ENCODE measurements around the gene PLAC9. TPM values are rescaled to one million over a fixed set of nuclear protein-coding genes. Genes with fewer than 3 reads are reported as not detected.
"Not testable (repeated sequence)": the region's sequence is repeated elsewhere in the genome, so short reads cannot be mapped to it uniquely, and the experiment has no call there.

PLAC9 gene
- total RNA-seq (2022) (not detected in 2 replicates), Bru-seq, nascent RNA (percentile 6 among the genes with signal in this experiment), BruChase-seq, experiment 1, labeled RNA remaining after a 2-hour chase (not detected), BruChase-seq, experiment 2, labeled RNA remaining after a 6-hour chase (percentile 6 among the genes with signal in this experiment)
- long read RNA-seq, result 0 reads

GRCh38 chr10:80132299-80133139, at the start of gene PLAC9:
Gene PLAC9, plus strand, starts transcription at chr10:80132730. Its CDS starts 33 bp downstream, at chr10:80132763.
- intact Hi-C loops (cut with micrococcal nuclease; ENCODE audit: unreplicated experiment), result no loop called here
- Mint-ChIP-seq H3K27me3 (ENCODE audit: insufficient read depth, unreplicated experiment) (no peaks in the 10 kb centered on the region), H3K9me3 (ENCODE audit: unreplicated experiment) (no peaks in the 10 kb centered on the region), H3K4me3 (ENCODE audit: unreplicated experiment) (no peak within 1 kb of the TSS), H3K4me1 (ENCODE audit: low read depth, unreplicated experiment) (peaks cover 16% of the 10 kb centered on the region), H3K36me3 (ENCODE audit: insufficient read depth, unreplicated experiment) (no peaks in the 10 kb centered on the region), H3K27ac (ENCODE audit: unreplicated experiment) (peak within 1 kb of the TSS; percentile 42)
- Histone ChIP-seq H3K36me3 (ENCODE audit: control insufficient read depth, insufficient read depth, low read length) (no peaks in the 10 kb centered on the region), H3K9me3 (no peaks in the 10 kb centered on the region), H3K4me1 (peaks cover 8% of the 10 kb centered on the region), H3K27me3 (replicated peaks; ENCODE audit: control insufficient read depth, insufficient read depth, low read length) (no peaks in the 10 kb centered on the region), H3K4me3 (ENCODE audit: low read depth, low read length) (no peak within 1 kb of the TSS)
- no peak for DNase-seq
- no peak for TF ChIP-seq CTCF (IDR thresholded peaks at IDR 0.05; ENCODE audit: insufficient read depth in 1 of 2, low read depth in 1 of 2, low read length in 1 of 2, severe bottlenecking in 1 of 2, unreplicated experiment in 1 of 2)
- POLR2A ChIA-PET, result no interaction called here
- BruUV-seq (replicated peaks), result no TSS peak
- CTCF ChIA-PET, result interaction anchor here (2.8 kb wide), 1 partner anchor 11 kb away, joined by 11 read pairs; no protein-coding TSS in a partner anchor

- no peaks in the 10 kb centered on the region for H3K9me3 Mint-ChIP-seq (ENCODE audit: unreplicated experiment)
- no peak overlapping the region for H3K4me3 Mint-ChIP-seq (ENCODE audit: unreplicated experiment)
- TF ChIP-seq CTCF (IDR thresholded peaks at IDR 0.05; ENCODE audit: insufficient read depth in 1 of 2, low read depth in 1 of 2, low read length in 1 of 2, severe bottlenecking in 1 of 2, unreplicated experiment in 1 of 2), result no peak
- POLR2A ChIA-PET, result no interaction called here
- Histone ChIP-seq H3K36me3 (ENCODE audit: control insufficient read depth, insufficient read depth, low read length) (no peaks in the 10 kb centered on the region), H3K4me3 (ENCODE audit: low read depth, low read length) (no peak overlapping the region), H3K9me3 (no peaks in the 10 kb centered on the region), H3K4me1 (no peaks in the 10 kb centered on the region), H3K27me3 (replicated peaks; ENCODE audit: control insufficient read depth, insufficient read depth, low read length) (no peaks in the 10 kb centered on the region)
- no TSS peak for BruUV-seq (replicated peaks)
- H3K36me3 Mint-ChIP-seq (ENCODE audit: insufficient read depth, unreplicated experiment), result no peaks in the 10 kb centered on the region
- CTCF ChIA-PET, result interaction anchor here (1.1 kb wide), 1 partner anchor 8 kb away, joined by 3 read pairs; no protein-coding TSS in a partner anchor
- no peak for DNase-seq
- no peak overlapping the region for H3K27ac Mint-ChIP-seq (ENCODE audit: unreplicated experiment)
- no peaks in the 10 kb centered on the region for H3K4me1 Mint-ChIP-seq (ENCODE audit: low read depth, unreplicated experiment)
- intact Hi-C loops (cut with micrococcal nuclease; ENCODE audit: unreplicated experiment), result no loop called here
- no peaks in the 10 kb centered on the region for H3K27me3 Mint-ChIP-seq (ENCODE audit: insufficient read depth, unreplicated experiment)
Observed at GRCh38 chr10:80090121-80090520, 42.4 kb upstream of the PLAC9 start.

GRCh38 chr10:80094231-80094630, 38.3 kb upstream of the PLAC9 start:
- POLR2A ChIA-PET, result no interaction called here
- Histone ChIP-seq H3K36me3 (ENCODE audit: control insufficient read depth, insufficient read depth, low read length) (no peaks in the 10 kb centered on the region), H3K4me3 (ENCODE audit: low read depth, low read length) (no peak overlapping the region), H3K4me1 (no peaks in the 10 kb centered on the region), H3K9me3 (no peaks in the 10 kb centered on the region), H3K27me3 (replicated peaks; ENCODE audit: control insufficient read depth, insufficient read depth, low read length) (no peaks in the 10 kb centered on the region)
- DNase-seq, result no peak
- TF ChIP-seq CTCF (IDR thresholded peaks at IDR 0.05; ENCODE audit: insufficient read depth in 1 of 2, low read depth in 1 of 2, low read length in 1 of 2, severe bottlenecking in 1 of 2, unreplicated experiment in 1 of 2), result no peak
- Mint-ChIP-seq H3K9me3 (ENCODE audit: unreplicated experiment) (no peaks in the 10 kb centered on the region), H3K27ac (ENCODE audit: unreplicated experiment) (no peak overlapping the region), H3K27me3 (ENCODE audit: insufficient read depth, unreplicated experiment) (no peaks in the 10 kb centered on the region), H3K4me1 (ENCODE audit: low read depth, unreplicated experiment) (no peaks in the 10 kb centered on the region), H3K36me3 (ENCODE audit: insufficient read depth, unreplicated experiment) (no peaks in the 10 kb centered on the region), H3K4me3 (ENCODE audit: unreplicated experiment) (no peak overlapping the region)
- BruUV-seq (replicated peaks), result no TSS peak
- CTCF ChIA-PET, result no interaction called here
- intact Hi-C loops (cut with micrococcal nuclease; ENCODE audit: unreplicated experiment), result no loop called here

- H3K36me3 Mint-ChIP-seq (ENCODE audit: insufficient read depth, unreplicated experiment); H3K4me1 Mint-ChIP-seq (ENCODE audit: low read depth, unreplicated experiment); BruUV-seq (replicated peaks); H3K27ac Mint-ChIP-seq (ENCODE audit: unreplicated experiment); intact Hi-C loops (cut with micrococcal nuclease; ENCODE audit: unreplicated experiment); H3K27me3 ChIP-seq (replicated peaks; ENCODE audit: control insufficient read depth, insufficient read depth, low read length); H3K27me3 Mint-ChIP-seq (ENCODE audit: insufficient read depth, unreplicated experiment); H3K36me3 ChIP-seq (ENCODE audit: control insufficient read depth, insufficient read depth, low read length); POLR2A ChIA-PET; DNase-seq; H3K4me3 Mint-ChIP-seq (ENCODE audit: unreplicated experiment); H3K4me1 ChIP-seq; H3K4me3 ChIP-seq (ENCODE audit: low read depth, low read length); H3K9me3 ChIP-seq; H3K9me3 Mint-ChIP-seq (ENCODE audit: unreplicated experiment); CTCF ChIA-PET: not testable (repeated sequence)
Observed at GRCh38 chr10:80098272-80098671, 34.3 kb upstream of the PLAC9 start.

GRCh38 chr10:80099295-80099694, 33.2 kb upstream of the PLAC9 start:
- H3K36me3 ChIP-seq (ENCODE audit: control insufficient read depth, insufficient read depth, low read length); H3K4me3 Mint-ChIP-seq (ENCODE audit: unreplicated experiment); H3K9me3 Mint-ChIP-seq (ENCODE audit: unreplicated experiment); POLR2A ChIA-PET; H3K27ac Mint-ChIP-seq (ENCODE audit: unreplicated experiment); H3K4me3 ChIP-seq (ENCODE audit: low read depth, low read length); H3K4me1 ChIP-seq; H3K27me3 ChIP-seq (replicated peaks; ENCODE audit: control insufficient read depth, insufficient read depth, low read length); intact Hi-C loops (cut with micrococcal nuclease; ENCODE audit: unreplicated experiment); CTCF ChIA-PET; H3K27me3 Mint-ChIP-seq (ENCODE audit: insufficient read depth, unreplicated experiment); BruUV-seq (replicated peaks); H3K4me1 Mint-ChIP-seq (ENCODE audit: low read depth, unreplicated experiment); H3K9me3 ChIP-seq; DNase-seq; H3K36me3 Mint-ChIP-seq (ENCODE audit: insufficient read depth, unreplicated experiment): not testable (repeated sequence)
